CD4-positive, alpha-beta T cell treated with Interferon gamma for 1 hour (primary cell): ENCODE data around the gene LGALS12.
"Not testable (repeated sequence)": the region's sequence is repeated elsewhere in the genome, so short reads cannot be mapped to it uniquely, and the experiment has no call there.

ENCODE experiments used
- DNase-seq: peaks from one replicate; pipeline ENCODE4 v3.0.0-alpha.2; 2020

LGALS12 gene

GRCh38 chr11:63506876-63507275 lies 992 bp downstream of the LGALS12 start:
- no peak for DNase-seq

DNA sequence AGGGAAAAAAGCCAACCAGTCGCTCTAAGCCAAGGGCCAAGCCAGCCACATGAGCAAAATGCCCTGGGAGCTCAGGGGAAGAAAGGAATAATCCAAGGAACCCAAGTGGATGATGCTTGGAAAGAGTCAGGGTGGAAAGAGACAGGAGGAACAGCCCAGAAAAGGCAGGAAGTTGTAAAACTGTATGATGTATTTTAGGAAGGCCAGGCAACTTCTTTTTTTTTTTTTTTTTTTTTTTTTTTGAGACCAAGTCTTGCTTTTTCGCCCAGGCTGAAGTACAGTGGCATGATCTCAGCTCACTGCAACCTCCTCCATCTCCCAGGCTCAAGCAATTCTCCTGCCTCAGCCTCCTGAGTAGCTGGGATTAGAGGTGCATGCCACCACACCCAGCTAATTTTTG lies 1.6 kb downstream of the LGALS12 start:
- DNase-seq = no peak

GRCh38 chr11:63508009-63508408 lies 2.1 kb downstream of the LGALS12 start:
- peak; percentile 32 for DNase-seq

- no peak for DNase-seq
Observed at GRCh38 chr11:63508745-63509144, 2.9 kb downstream of the LGALS12 start.

- no peak for DNase-seq
Observed at GRCh38 chr11:63510360-63511047, 4.6 kb downstream of the LGALS12 start.

GRCh38 chr11:63511048-63511748 lies 5.3 kb downstream of the LGALS12 start:
- DNase-seq = no peak

DNA sequence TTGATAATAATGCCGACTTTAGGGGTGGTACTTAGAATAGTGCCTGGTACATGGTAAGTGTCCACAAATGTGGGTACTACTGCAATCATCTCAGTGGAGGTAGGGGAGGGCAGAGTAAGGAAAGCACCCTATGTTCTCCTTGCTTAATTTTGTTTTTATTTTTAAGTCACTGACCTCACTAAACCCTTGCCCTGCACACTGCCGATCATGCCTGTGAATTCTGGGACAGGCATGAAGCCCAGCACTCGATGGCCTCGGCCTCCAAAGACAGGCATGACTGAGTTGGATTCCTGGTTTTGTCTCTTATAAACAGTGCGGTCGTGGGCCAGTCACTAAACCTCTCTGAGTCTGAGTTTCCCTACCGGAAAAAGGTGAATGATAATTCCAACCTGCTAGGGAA lies 6.9 kb downstream of the LGALS12 start:
- DNase-seq = no peak

- DNase-seq = no peak
Observed at GRCh38 chr11:63516109-63516508, 10.2 kb downstream of the LGALS12 start.

DNA sequence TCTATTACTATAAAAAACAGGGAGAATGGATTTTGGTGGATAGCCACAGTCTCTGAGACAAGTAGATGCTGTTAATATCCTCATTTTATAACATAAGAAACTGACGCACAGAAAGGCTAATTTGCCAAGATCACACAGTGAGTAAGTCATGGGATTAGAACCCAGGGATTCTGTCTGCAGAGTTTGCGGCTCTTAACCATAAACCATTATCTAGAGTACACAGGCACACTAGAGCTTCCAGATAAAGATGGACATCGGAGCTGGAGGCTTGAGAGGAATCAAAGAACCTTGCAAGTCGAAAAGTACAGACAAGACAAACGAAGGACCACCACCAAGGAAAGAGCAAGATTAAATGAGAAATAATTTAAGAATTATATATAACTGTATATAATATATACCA lies 11.3 kb downstream of the LGALS12 start:
- no peak for DNase-seq

- no peak for DNase-seq
Observed at GRCh38 chr11:63518548-63518947, 12.7 kb downstream of the LGALS12 start.

DNA sequence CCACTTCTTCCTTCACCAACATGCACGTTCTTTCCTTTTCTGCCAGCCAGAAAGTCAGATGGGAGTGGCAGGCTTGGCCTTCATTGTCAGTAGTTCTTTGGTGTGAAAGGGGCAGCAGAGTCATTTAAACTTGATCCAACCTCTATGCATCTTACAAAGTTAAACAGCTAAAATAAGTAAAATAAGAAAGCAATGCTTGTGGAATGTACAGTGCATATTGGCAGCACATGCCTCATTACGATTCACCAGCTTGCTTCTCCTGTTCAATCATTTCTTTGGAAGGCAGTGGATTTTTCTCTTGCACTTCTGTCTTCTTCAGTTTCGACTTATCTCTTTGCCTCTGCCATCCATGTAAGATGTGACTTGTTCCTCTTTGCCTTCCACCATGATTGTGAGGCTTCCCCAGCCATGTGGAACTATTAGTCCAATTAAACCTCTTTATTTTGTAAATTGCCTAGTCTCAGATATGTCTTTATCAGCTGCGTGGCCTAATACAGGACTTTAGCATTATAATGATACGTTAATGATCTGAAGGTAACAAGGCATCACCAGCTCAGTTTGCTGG lies 14.8 kb downstream of the LGALS12 start:
- DNase-seq = no peak

DNA sequence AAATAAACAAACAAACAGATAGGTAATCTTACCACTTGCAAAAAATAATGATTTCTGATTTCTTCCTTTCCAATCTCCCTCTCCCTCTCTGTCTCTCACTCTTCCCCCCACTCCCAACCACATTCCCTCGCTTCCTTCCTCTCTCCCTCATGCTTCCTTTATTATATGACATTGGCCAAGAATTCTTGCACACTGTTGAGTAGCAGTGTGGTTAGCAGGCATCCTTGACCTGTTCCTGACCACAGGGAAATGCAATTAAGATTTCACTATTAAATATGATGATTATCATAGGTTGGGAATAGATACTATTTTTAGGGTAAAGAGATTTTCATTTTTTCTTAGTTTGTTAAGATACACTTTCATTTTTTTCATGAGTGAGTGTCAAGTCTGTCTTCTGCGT lies 16.0 kb downstream of the LGALS12 start:
- no peak for DNase-seq

GRCh38 chr11:63523151-63523550 lies 17.3 kb downstream of the LGALS12 start:
- DNase-seq = no peak

DNA sequence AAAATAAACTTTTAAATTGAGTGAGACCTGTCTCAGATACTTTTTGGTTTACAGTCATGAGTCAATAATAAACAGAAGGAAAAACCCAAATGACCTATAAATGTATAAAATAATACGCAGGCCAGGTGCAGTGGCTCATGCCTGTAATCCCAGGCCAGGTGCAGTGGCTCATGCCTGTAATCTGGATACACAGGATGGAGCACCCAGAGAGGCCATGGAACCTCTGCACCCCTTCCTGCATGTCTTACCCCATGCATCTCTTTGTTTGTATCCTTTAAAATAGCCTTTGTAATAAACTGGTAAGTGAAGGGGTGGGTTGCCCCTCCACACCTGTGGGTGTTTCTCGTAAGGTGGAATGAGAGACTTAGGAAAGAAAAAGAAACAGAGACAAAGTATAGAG lies 21.8 kb downstream of the LGALS12 start:
- DNase-seq = no peak

DNA sequence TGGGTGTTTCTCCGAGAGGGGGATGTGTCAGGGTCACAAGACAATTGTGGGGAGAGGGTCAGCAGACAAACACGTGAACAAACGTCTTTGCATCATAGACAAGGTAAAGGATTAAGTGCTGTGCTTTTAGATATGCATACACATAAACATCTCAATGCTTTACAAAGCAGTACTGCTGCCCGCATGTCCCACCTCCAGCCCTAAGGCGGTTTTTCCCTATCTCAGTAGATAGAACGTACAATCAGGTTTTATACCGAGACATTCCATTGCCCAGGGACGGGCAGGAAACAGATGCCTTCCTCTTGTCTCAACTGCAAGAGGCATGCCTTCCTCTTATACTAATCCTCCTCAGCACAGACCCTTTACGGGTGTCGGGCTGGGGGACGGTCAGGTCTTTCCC lies 22.3 kb downstream of the LGALS12 start:
- not testable (repeated sequence) for DNase-seq

DNA sequence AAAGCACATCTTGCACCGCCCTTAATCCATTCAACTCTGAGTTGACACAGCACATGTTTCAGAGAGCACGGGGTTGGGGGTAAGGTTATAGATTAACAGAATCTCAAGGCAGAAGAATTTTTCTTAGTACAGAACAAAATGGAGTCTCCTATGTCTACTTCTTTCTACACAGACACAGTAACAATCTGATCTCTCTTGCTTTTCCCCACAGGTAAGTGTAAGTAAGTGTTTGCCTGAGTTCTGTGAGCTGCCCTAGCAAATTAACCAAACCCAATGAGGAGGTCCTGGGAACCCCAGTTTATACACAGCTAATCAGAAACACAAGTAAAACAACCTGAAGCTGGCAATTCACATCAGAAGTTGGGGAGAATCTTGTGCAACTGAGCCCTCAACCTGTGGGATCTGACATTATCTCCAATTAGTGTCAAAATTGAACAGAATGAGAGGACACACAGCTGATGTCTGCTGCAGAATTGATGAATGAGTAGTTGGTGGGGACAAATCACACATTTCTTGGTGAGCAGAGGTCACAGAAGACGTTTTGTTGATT lies 22.9 kb downstream of the LGALS12 start:
- not testable (repeated sequence) for DNase-seq

DNA sequence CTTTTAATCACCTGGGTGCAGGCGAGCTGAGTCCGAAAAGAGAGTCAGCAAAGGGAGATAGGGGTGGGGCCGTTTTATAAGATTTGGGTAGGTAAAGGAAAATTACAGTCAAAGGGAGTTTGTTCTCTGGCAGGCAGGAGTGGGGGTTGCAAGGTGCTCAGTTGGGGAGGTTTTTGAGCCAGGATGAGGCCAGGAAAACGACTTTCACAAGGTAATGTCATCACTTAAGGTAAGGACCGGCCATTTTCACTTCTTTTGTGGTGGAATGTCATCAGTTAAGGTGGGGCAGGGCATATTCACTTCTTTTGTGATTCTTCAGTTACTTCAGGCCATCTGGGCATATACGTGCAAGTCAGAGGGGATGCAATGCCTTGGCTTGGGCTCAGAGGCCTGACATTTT lies 23.5 kb downstream of the LGALS12 start:
- DNase-seq = not testable (repeated sequence)

DNA sequence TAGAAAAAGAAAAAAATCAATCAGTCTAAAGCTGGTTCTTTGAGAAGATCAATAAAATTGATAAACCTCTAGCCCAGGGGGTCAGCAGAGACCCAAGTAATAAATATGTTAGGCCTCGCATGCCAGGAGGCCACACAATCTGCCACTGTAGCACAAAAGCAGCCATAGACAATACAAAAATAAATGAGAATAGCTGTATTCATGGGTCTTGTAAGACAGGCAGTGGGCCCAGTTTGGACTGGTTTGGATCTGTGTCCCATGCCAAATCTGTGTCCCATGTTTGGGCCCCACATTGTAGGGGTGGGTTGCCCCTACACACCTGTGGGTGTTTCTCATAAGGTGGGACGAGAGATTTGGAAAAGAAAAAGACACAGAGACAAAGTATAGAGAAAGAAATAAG lies 24.1 kb downstream of the LGALS12 start:
- no peak for DNase-seq

GRCh38 chr11:63531074-63531792 lies 25.3 kb downstream of the LGALS12 start:
- peak; percentile 72 for DNase-seq

DNA sequence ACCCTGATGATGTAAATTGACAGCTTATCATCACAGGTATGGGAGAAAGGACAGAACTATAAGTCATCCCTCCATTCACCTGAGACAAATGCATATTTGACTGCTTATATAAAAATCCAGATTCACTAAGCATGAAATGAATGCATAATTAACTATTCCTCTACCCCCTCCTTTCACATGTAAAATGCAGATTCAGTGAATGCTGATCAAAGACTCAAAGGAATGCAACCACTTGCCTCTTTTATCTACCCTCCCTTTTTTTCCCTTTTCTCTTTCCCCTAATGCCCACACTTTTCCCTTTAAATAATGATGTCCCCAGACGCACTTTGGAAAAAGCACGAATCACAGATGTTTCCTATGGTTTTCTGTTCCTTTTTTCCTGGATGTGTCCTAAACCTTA lies 26.2 kb downstream of the LGALS12 start:
- no peak for DNase-seq

- DNase-seq = no peak
Observed at GRCh38 chr11:63532799-63533475, 27.1 kb downstream of the LGALS12 start.

- no peak for DNase-seq
Observed at GRCh38 chr11:63534076-63534475, 28.2 kb downstream of the LGALS12 start.
